Uterus (tissue), 4 donors: ENCODE measurements around the gene OR2A1. TPM values are rescaled to one million over a fixed set of nuclear protein-coding genes. Genes with fewer than 3 reads are reported as not detected.
"Not testable (repeated sequence)": the region's sequence is repeated elsewhere in the genome, so short reads cannot be mapped to it uniquely, and the experiment has no call there.

ENCODE experiments used
- DNase-seq, 2 donors: peaks; one replicate each; pipeline ENCODE4 v3.0.0-alpha.2; 2019 to 2020
- H3K27ac ChIP-seq, 2 donors: fragments of 200-600 bp; sonication (generic); 1 replicate in 1 of 2; 2 replicates in 1 of 2; pipeline ENCODE4 v1.5.1; 2016 to 2018
- H3K27me3 ChIP-seq, 2 donors: fragments of 200-600 bp; sonication (generic); one replicate each; pipeline ENCODE4 v1.5.1; 2018 to 2019; ENCODE audit warnings: control low read depth in 1 of 2
- H3K36me3 ChIP-seq, 2 donors: fragments of 200-600 bp; sonication (generic); one replicate each; pipeline ENCODE4 v1.5.1; 2019; ENCODE audit warnings: control low read depth in 1 of 2
- H3K4me1 ChIP-seq, 2 donors: fragments of 200-600 bp; sonication (generic); one replicate each; pipeline ENCODE4 v1.5.1; 2018 to 2019; ENCODE audit warnings: control low read depth in 1 of 2
- H3K4me3 ChIP-seq, 2 donors: fragments of 200-600 bp; sonication (generic); 1 replicate in 1 of 2; 2 replicates in 1 of 2; pipeline ENCODE4 v1.5.1; 2018 to 2019; ENCODE audit warnings: mild to moderate bottlenecking in 1 of 2
- H3K9me3 ChIP-seq, 2 donors: fragments of 200-600 bp; sonication (generic); one replicate each; pipeline ENCODE4 v1.5.1; 2019; ENCODE audit warnings: control low read depth in 1 of 2
- intact Hi-C: fragments of 100-400 bp; cut with DNase I; formaldehyde crosslinking; loops from one replicate; pipeline ENCODE4 v1.15.1; 2023; ENCODE audit warnings: low total_unique reads
- total RNA-seq, 4 donors: library from RNA; depleted of rRNA in 3 of 4; stranded (reverse); fragments of >200 nt in 3 of 4; gene quantifications; one replicate each; pipeline versions ENCODE4 v1.1.0 to v1.2.4, GENCODE V29; 2014 to 2023
- donor health status: DM: yes; HTN: yes; CAD: no.

Gene OR2A1
- total RNA-seq, 4 donors from 2014 or later = 0.48 to 3.8 TPM; not detected in 2

DNA sequence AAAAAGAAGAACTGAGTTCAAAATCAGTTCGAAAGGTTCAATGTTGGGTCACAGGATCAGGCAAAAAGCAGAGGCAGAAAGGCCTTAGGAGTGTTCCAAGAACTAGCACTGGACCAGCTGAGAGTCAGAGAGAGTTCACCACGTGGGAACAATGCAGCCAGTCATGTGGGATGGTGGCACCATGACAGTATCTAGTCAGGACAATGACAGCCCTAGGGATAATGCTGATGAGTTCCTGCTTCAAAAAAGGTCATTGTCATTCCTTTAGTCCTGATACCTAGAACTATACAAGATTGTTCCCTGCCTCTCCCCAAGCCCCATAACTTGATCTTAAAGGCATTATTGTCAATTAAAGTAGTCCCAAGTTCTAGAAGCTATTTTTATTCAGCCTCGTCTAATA is 39.4 kb downstream of the OR2A1 start:
- H3K4me3 ChIP-seq, H3K27me3 ChIP-seq, DNase-seq, H3K4me1 ChIP-seq, H3K9me3 ChIP-seq, H3K36me3 ChIP-seq, H3K27ac ChIP-seq, intact Hi-C loops: not testable (repeated sequence)

DNA sequence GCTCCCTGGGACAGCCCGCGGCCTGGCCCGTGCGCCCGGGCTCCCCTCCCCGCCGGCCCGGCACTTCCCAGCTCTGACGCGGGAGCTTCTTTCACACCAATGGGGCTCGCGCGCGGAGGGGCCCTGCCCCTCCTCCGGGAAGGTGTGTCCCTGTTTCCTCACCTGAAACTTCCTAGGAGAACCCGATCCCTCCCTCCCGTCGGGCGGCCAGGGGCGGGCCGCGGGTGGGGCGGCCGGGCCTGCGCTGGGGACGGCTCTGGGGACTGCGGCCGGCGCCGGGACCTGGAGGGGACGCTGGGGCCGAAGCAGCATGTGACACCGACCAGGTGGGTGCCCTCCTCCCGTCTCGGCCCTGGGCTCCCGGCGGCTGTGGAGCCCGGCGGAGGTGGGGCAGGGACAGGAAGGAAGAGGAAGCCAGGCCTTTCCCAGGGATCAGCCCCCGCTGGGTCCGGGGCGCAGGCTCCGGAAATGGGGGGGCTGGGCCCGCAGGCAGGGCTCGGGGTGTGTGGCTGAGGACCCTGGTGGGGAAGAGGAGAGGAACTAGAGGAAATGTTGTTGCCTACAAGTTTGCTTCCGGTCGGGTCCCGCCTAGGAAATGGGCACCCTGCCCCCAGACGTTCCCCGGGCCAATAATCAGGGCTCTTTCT is 43.1 kb downstream of the OR2A1 start, which contains the start of gene ARHGEF5:
Gene ARHGEF5 (plus strand): TSS at position 227 of the 647 bp plus-strand sequence. CDS start 7,268 bp downstream, outside the sequence.
- H3K9me3 ChIP-seq, H3K27me3 ChIP-seq, H3K36me3 ChIP-seq, intact Hi-C loops, H3K4me3 ChIP-seq, H3K27ac ChIP-seq, H3K4me1 ChIP-seq, DNase-seq: not testable (repeated sequence)

- intact Hi-C loops, H3K4me3 ChIP-seq: not testable (repeated sequence)
These were observed 44.0 kb downstream of the OR2A1 start for GRCh38 chr7:144356185-144356584.

DNA sequence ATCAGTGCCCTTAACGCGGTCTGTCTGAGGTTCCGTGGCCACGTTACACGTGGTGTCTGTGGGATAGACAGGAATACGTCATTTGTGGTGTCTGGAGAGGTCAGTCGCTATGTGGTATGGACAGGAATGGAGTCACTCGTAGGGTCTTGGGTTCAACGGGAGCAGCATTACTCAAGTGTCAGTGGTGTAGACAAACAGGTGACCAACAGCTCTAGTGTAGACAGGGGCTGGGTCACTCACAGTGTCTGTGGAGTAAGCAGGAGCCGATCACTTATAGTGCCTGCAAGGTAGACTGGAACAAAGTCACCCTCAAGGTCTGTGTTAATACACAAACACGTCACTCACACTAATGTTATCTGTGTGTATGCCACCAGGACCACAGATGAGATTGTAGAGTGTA is 44.6 kb downstream of the OR2A1 start:
- intact Hi-C loops, H3K27ac ChIP-seq, H3K4me1 ChIP-seq, H3K9me3 ChIP-seq, H3K27me3 ChIP-seq, H3K36me3 ChIP-seq, H3K4me3 ChIP-seq, DNase-seq: not testable (repeated sequence)

More at GRCh38 chr7:144356185-144356584, 44.0 kb downstream of the OR2A1 start:
- not testable (repeated sequence) for H3K4me1 ChIP-seq, H3K9me3 ChIP-seq, DNase-seq, H3K27me3 ChIP-seq, H3K36me3 ChIP-seq, H3K27ac ChIP-seq

DNA sequence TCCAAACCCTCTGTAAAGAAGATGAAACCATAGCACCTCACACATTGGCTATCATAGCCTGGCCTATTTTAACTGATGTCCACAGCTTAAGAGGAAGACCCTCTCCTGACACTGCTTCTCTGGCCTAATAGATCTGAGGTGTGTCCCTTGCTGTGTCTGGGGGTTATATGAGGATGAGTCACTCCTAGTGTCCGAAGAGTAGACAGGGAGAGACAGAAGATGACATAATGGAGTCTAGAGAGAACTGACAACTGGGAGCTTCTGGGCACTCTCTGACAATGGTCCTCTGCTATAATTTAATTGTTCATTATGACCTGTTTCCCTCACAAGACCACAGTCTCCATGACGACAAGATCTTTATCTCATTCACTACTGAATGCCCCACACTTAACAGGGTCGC is 49.8 kb downstream of the OR2A1 start:
- intact Hi-C loops, H3K9me3 ChIP-seq: not testable (repeated sequence)

GRCh38 chr7:144365523-144365922 is 53.3 kb downstream of the OR2A1 start:
- H3K4me3 ChIP-seq, DNase-seq, H3K9me3 ChIP-seq, H3K27ac ChIP-seq, H3K27me3 ChIP-seq, H3K36me3 ChIP-seq, H3K4me1 ChIP-seq, intact Hi-C loops: not testable (repeated sequence)

More for the DNA sequence above, 49.8 kb downstream of the OR2A1 start:
- H3K27me3 ChIP-seq, H3K27ac ChIP-seq, H3K4me1 ChIP-seq, H3K4me3 ChIP-seq, H3K36me3 ChIP-seq, DNase-seq: not testable (repeated sequence)

- H3K36me3 ChIP-seq, DNase-seq, H3K9me3 ChIP-seq, H3K27ac ChIP-seq, H3K27me3 ChIP-seq, H3K4me3 ChIP-seq, intact Hi-C loops, H3K4me1 ChIP-seq: not testable (repeated sequence)
These were observed 55.0 kb downstream of the OR2A1 start for GRCh38 chr7:144367250-144367649.

DNA sequence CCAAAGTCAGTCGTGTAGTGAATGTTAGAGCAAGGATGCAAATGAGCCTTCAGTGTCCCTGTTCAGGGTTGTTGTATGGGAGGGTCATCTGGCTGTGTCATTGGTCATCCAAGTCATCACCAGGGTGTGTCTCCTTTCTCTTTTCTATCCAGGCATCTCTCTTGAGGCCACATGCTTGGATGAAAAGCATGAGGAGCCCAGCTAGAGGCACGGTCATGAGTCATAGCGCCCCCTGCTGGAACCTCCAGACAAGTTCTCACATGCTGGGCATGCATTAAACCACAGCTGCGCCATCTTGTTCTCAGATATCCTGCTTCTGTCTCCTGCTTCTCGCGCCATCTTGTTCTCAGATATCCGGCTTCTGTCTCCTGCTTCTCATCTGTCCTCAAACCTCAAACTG is 57.0 kb downstream of the OR2A1 start:
- intact Hi-C loops, H3K27me3 ChIP-seq, H3K9me3 ChIP-seq, H3K4me1 ChIP-seq, H3K27ac ChIP-seq, DNase-seq, H3K36me3 ChIP-seq, H3K4me3 ChIP-seq: not testable (repeated sequence)

Other genes with a start within 250 kb of the OR2A1 start
- not detected for gene OR2A25, start 242.6 kb upstream of the OR2A1 start, total RNA-seq
- gene OR2A12, start 226.1 kb upstream of the OR2A1 start, total RNA-seq = not detected
- gene OR2A2, start 202.8 kb upstream of the OR2A1 start, total RNA-seq = not detected
- not detected for gene OR2A14, start 189.2 kb upstream of the OR2A1 start, total RNA-seq
- 1 to 10 TPM in 1 of 4 donors, under 1 TPM in 2, not detected in 1; 0.26 to 7.2 (median 0.29) TPM for gene CTAGE4, start 129.0 kb upstream of the OR2A1 start, total RNA-seq
- 1 to 10 TPM in 3 of 4 donors, under 1 TPM in 1; 0.29 to 8.6 (median 4.4) TPM for gene ARHGEF35, start 116.6 kb upstream of the OR2A1 start, total RNA-seq
- 1 to 10 TPM in 1 of 4 donors, under 1 TPM in 1, not detected in 2; 0.15 to 4.1 TPM for gene OR2A42, start 72.8 kb upstream of the OR2A1 start, total RNA-seq
- 1 to 10 TPM in 3 of 4 donors, not detected in 1; 2.8 to 3.8 (median 3.2) TPM for gene OR2A7, start 47.6 kb upstream of the OR2A1 start, total RNA-seq
- gene CTAGE8, start 43.1 kb upstream of the OR2A1 start, total RNA-seq = 1 to 10 TPM in 1 of 4 donors, not detected in 3; 1.5 TPM
- gene ARHGEF5, start 43.0 kb downstream of the OR2A1 start, total RNA-seq = 1 to 10 TPM; 1.3 to 6.8 (median 6.0) TPM
- not detected for gene NOBOX, start 91.3 kb downstream of the OR2A1 start, total RNA-seq